Measurements from ENCODE around the gene ERVV-1.

DNA sequence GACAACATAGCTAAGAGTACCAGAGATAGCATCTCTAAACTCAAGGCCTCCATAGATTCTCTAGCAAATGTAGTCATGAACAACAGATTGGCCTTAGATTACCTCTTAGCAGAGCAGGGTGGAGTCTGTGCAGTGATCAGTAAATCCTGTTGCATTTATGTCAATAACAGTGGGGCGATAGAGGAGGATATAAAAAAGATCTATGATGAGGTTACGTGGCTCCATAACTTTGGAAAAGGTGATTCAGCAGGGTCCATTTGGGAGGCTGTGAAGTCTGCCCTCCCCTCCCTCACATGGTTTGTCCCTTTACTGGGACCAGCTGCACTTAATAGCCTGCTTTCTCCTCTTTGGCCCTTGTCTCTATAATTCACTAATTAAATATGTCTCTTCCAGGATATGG lies 1.4 kb downstream of the ERVV-1 start:
- TF ChIP-seq, protein P1, sequence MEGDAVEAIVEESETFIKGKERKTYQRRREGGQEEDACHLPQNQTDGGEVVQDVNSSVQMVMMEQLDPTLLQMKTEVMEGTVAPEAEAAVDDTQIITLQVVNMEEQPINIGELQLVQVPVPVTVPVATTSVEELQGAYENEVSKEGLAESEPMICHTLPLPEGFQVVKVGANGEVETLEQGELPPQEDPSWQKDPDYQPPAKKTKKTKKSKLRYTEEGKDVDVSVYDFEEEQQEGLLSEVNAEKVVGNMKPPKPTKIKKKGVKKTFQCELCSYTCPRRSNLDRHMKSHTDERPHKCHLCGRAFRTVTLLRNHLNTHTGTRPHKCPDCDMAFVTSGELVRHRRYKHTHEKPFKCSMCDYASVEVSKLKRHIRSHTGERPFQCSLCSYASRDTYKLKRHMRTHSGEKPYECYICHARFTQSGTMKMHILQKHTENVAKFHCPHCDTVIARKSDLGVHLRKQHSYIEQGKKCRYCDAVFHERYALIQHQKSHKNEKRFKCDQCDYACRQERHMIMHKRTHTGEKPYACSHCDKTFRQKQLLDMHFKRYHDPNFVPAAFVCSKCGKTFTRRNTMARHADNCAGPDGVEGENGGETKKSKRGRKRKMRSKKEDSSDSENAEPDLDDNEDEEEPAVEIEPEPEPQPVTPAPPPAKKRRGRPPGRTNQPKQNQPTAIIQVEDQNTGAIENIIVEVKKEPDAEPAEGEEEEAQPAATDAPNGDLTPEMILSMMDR (IDR thresholded peaks at IDR 0.05): no peak
- TF ChIP-seq POLR2A (IDR thresholded peaks at IDR 0.05): no peak

Measured in adrenal gland (tissue), 5 donors.